Keratinocyte (primary cell): ENCODE results near the gene SLX4IP. TPM values are rescaled to one million over a fixed set of nuclear protein-coding genes. Genes with fewer than 3 reads are reported as not detected.

ENCODE experiments used
- DNase-seq: peaks from one replicate; pipeline ENCODE4 v3.0.0-alpha.2; 2011; ENCODE audit warnings: low read depth, missing footprints, low spot score
- FAIRE-seq: peaks from 2 replicates; lab custom pipeline; 2011; peaks lifted over from hg19 to GRCh38; lab: Jason Lieb, UNC
- H2AFZ ChIP-seq: 2 replicates; pipeline ENCODE4 v1.6.0; 2012; ENCODE audit warnings: low read length, control low read depth, inconsistent platforms; ENCODE audit not compliant: control insufficient read depth
- H3K27ac ChIP-seq: 2 replicates; pipeline ENCODE4 v1.5.1; 2011; ENCODE audit warnings: low read length; ENCODE audit not compliant: control insufficient read depth, insufficient read depth
- H3K27me3 ChIP-seq: 3 replicates; pipeline ENCODE4 v1.6.0; 2011; ENCODE audit warnings: low read length; ENCODE audit not compliant: control insufficient read depth, insufficient read depth; ENCODE audit errors: extremely low read depth
- H3K36me3 ChIP-seq, 2 experiments: 2 replicates in 1 of 2; 3 replicates in 1 of 2; pipeline ENCODE4 v1.5.1; 2011; ENCODE audit warnings: low read length in 2 of 2, mild to moderate bottlenecking in 1 of 2; ENCODE audit not compliant: control insufficient read depth in 2 of 2, insufficient read depth in 2 of 2; ENCODE audit errors: extremely low read depth in 1 of 2
- H3K4me1 ChIP-seq: 3 replicates; pipeline ENCODE4 v1.5.1; 2011; ENCODE audit warnings: low read length; ENCODE audit not compliant: control insufficient read depth, insufficient read depth; ENCODE audit errors: extremely low read depth
- H3K4me2 ChIP-seq: 3 replicates; pipeline ENCODE4 v1.6.0; 2011; ENCODE audit warnings: low read depth, low read length; ENCODE audit not compliant: control insufficient read depth, insufficient read depth; ENCODE audit errors: extremely low read depth
- H3K4me3 ChIP-seq, 3 experiments: fragments of 200-600 bp in 1 of 3; sonication (generic) in 1 of 3; 2 replicates in 2 of 3; 3 replicates in 1 of 3; pipeline ENCODE4 v1.5.1; 2011 to 2016; ENCODE audit warnings: low read length in 3 of 3, mild to moderate bottlenecking in 3 of 3, control low read depth in 2 of 3, inconsistent platforms in 1 of 3, low read depth in 1 of 3, mixed read lengths in 1 of 3, mixed run types in 1 of 3, moderate library complexity in 1 of 3; ENCODE audit not compliant: control insufficient read depth in 2 of 3, insufficient read depth in 2 of 3; ENCODE audit errors: extremely low read depth in 1 of 3
- H3K79me2 ChIP-seq: 2 replicates; pipeline ENCODE4 v1.6.0; 2012; ENCODE audit warnings: low read length; ENCODE audit not compliant: control insufficient read depth, insufficient read depth
- H3K9ac ChIP-seq: 3 replicates; pipeline ENCODE4 v1.6.0; 2011; ENCODE audit warnings: low read length; ENCODE audit not compliant: control insufficient read depth, insufficient read depth; ENCODE audit errors: extremely low read depth
- H3K9me1 ChIP-seq: 3 replicates; pipeline ENCODE4 v1.6.0; 2011; ENCODE audit warnings: low read length; ENCODE audit not compliant: control insufficient read depth, insufficient read depth; ENCODE audit errors: extremely low read depth
- H3K9me3 ChIP-seq: 2 replicates; pipeline ENCODE4 v1.5.1; 2012; ENCODE audit warnings: low read depth, low read length; ENCODE audit not compliant: control insufficient read depth
- H4K20me1 ChIP-seq: 3 replicates; pipeline ENCODE4 v1.6.0; 2011; ENCODE audit warnings: low read length; ENCODE audit not compliant: control insufficient read depth, insufficient read depth; ENCODE audit errors: extremely low read depth
- CTCF ChIP-seq, 3 experiments: IDR thresholded peaks in 1 of 3; conservative IDR thresholded peaks in 1 of 3; optimal IDR thresholded peaks in 1 of 3; 2 replicates in 2 of 3; 3 replicates in 1 of 3; pipeline versions ENCODE3 to v1.5.1; 2011; ENCODE audit warnings: low read length in 3 of 3, mild to moderate bottlenecking in 3 of 3, moderate library complexity in 2 of 3, control low read depth in 1 of 3, inconsistent platforms in 1 of 3; ENCODE audit not compliant: insufficient read depth in 2 of 3; ENCODE audit errors: extremely low read depth in 1 of 3
- EZH2 ChIP-seq: IDR thresholded peaks from one replicate; pipeline ENCODE4 v1.6.1; 2012; ENCODE audit warnings: inconsistent platforms, mild to moderate bottlenecking, low read length, moderate library complexity
- dilution Hi-C: fragments of 300-500 bp; cut with MboI; formaldehyde crosslinking; loops from one replicate; pipeline ENCODE4 v1.7.0; 2020; ENCODE audit warnings: low sequenced_read_pairs; ENCODE audit not compliant: extremely low pct_ligation_motif_present
- polyA plus RNA-seq, 5 experiments: library from polyadenylated mRNA; depleted of rRNA in 3 of 5; stranded (reverse) in 3 of 5; stranded (forward) in 1 of 5; unstranded in 1 of 5; fragments of >200 nt; gene quantifications; 1 replicate in 1 of 5; 2 replicates in 3 of 5; 3 replicates in 1 of 5; pipeline versions ENCODE4 v1.2.1 to v1.2.3, GENCODE V29; 2011 to 2012; ENCODE audit warnings: missing spikeins in 2 of 5, low read depth in 1 of 5, low replicate concordance in 1 of 5

SLX4IP gene
- polyA plus RNA-seq, 1 donor (not counting 4 experiments of a cell fraction or from before 2014, with no cell fraction given): 3.0 TPM

- Histone ChIP-seq H3K27ac (no peak overlapping the region), H3K4me2 (no peak overlapping the region)
- TF ChIP-seq CTCF (optimal IDR thresholded peaks at IDR 0.05 in 1 of 3, IDR thresholded peaks at IDR 0.05 in 1 of 3, conservative IDR thresholded peaks at IDR 0.05 in 1 of 3; ENCODE audit: extremely low read depth in 1 of 3, insufficient read depth in 2 of 3, low read length in 3 of 3) (no peak), EZH2 (no peak)
Observed at GRCh38 chr20:10423735-10424134, 11.4 kb upstream of the SLX4IP start.

GRCh38 chr20:10427060-10427692 lies 7.9 kb upstream of the SLX4IP start:
- Histone ChIP-seq H4K20me1 (no peaks in the 10 kb centered on the region), H3K4me3 (no peak overlapping the region), H3K9me1 (peaks cover 2% of the 10 kb centered on the region), H3K9ac (no peak overlapping the region), H3K36me3 (peaks cover 4% of the 10 kb centered on the region in 2 experiments), H3K4me2 (no peak overlapping the region), H2AFZ (no peak overlapping the region), H3K4me1 (peaks cover 23% of the 10 kb centered on the region), H3K27ac (no peak overlapping the region), H3K79me2 (peaks cover 77% of the 10 kb centered on the region), H3K27me3 (no peaks in the 10 kb centered on the region), H3K9me3 (no peaks in the 10 kb centered on the region)
- no peak for TF ChIP-seq EZH2
- TF ChIP-seq CTCF (optimal IDR thresholded peaks at IDR 0.05 in 1 of 3, IDR thresholded peaks at IDR 0.05 in 1 of 3, conservative IDR thresholded peaks at IDR 0.05 in 1 of 3; ENCODE audit: extremely low read depth in 1 of 3, insufficient read depth in 2 of 3, low read length in 3 of 3): peak; percentile 69 to 72 (median 71)
- FAIRE-seq (peak; percentile 53), DNase-seq (no peak)
- dilution Hi-C loops: no loop called here

More at GRCh38 chr20:10423735-10424134, 11.4 kb upstream of the SLX4IP start:
- H3K9me1 ChIP-seq: peaks cover 2% of the 10 kb centered on the region
- H3K9ac ChIP-seq: no peak overlapping the region
- no peaks in the 10 kb centered on the region for H3K9me3 ChIP-seq
- peaks cover 58% of the 10 kb centered on the region for H3K79me2 ChIP-seq
- FAIRE-seq (no peak), DNase-seq (no peak)
- dilution Hi-C loops: no loop called here
- H3K36me3 ChIP-seq: peaks cover 4 to 5% of the 10 kb centered on the region in 2 experiments
- no peak overlapping the region for H2AFZ ChIP-seq
- H3K4me1 ChIP-seq: peaks cover 16% of the 10 kb centered on the region
- no peak overlapping the region for H3K4me3 ChIP-seq
- no peaks in the 10 kb centered on the region for H4K20me1 ChIP-seq
- no peaks in the 10 kb centered on the region for H3K27me3 ChIP-seq
